ENCODE results near the gene TEX14.

- TF ChIP-seq CTCF (IDR thresholded peaks at IDR 0.05) = no peak
- no peak for TF ChIP-seq POLR2AphosphoS5 (IDR thresholded peaks at IDR 0.05)
- TF ChIP-seq POLR2A (IDR thresholded peaks at IDR 0.05) = no peak
These were observed 64.9 kb downstream of the TEX14 start for GRCh38 chr17:58626905-58627304.

All from breast epithelium (tissue), 3 donors.